ENCODE results near the gene CADPS2.
"Not testable (repeated sequence)": the region's sequence is repeated elsewhere in the genome, so short reads cannot be mapped to it uniquely, and the experiment has no call there.

Gene CADPS2

GRCh38 chr7:122300956-122301833, 585.1 kb downstream of the CADPS2 start:
- no peak for DNase-seq (ENCODE audit: low spot score)
- no peak for FAIRE-seq

GRCh38 chr7:122300211-122300932, 585.9 kb downstream of the CADPS2 start:
- DNase-seq (ENCODE audit: low spot score) (no peak), FAIRE-seq (no peak)

- FAIRE-seq, result no peak
- DNase-seq (ENCODE audit: low spot score), result no peak
Observed at GRCh38 chr7:122299624-122300210, 586.5 kb downstream of the CADPS2 start.

DNA sequence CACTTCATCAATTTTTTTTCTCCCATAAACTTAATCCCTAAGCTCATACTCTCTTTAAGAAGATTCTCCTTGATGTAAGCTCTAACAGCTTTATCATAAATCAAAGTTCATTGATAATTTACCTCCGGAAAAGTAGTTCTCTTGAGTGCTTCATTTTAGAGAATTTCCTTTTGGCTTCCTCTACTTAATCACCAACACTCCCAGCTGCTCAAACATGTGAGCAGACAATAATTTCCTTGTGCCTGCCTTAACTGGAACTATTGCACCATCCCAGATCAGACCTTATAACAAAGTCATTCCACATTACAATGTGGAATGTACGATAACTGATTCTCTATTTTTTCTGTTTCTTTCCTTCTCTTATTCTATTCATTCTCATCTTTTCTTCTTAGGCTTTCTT, 587.6 kb downstream of the CADPS2 start:
- FAIRE-seq, result no peak
- no peak for DNase-seq (ENCODE audit: low spot score)

DNA sequence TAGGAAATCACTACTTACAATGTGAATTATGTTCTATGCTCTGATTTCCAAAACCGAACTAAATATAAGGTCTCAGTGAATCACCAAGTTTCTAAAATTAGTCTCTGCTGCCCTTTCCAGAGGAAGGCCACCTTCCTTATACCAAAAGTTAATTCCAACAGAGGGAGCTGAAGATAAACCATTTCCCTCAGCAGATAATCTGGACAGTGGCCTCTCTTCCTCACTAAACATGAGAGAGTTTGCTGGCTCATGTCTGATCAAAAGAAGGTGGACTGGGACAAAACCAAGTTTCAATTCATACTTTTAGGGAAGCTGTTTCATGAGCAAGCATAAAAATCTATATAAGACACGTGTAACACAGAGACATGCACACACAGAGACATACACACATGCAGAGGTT, 588.1 kb downstream of the CADPS2 start:
- FAIRE-seq (no peak), DNase-seq (ENCODE audit: low spot score) (no peak)

- DNase-seq (ENCODE audit: low spot score) (no peak), FAIRE-seq (no peak)
Observed at GRCh38 chr7:122291189-122291588, 595.1 kb downstream of the CADPS2 start.

DNA sequence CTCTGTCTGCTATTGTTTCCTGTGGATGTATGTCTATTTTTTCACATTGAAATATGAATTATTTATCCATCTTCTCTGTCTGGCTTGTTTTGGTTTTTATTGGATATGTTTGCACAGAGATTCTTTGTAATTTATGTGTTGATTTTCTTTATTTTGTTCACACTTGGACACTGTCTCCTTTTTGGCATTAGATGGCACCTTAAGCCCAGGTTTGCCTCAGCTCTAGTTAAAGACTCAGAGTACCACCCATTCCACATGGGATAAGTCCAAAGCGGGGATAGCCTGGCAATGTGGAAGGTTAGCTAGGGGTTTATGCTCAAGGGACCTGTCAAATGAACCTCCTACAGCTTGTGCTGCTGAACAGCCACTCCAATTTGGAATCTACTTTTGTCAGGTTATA, 595.8 kb downstream of the CADPS2 start:
- DNase-seq (ENCODE audit: low spot score), result no peak
- no peak for FAIRE-seq

DNA sequence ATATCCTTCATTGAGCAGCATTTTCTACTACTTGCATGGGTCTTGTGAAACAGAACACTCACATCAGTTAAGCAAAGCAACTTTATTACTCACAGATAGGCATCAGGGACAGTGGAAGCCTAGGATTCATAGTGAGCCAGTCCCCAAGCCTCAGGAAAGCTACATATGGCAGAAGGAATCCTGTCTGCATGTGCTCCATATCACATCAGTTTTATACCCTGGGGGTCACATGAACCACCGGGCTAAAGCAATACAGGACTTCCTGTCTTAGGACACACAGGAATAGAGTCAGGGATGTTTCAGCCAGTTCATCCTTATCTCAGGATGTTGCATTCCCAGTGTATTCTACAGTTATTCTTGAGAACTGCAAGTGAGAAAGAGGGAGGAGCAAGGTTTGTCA, 596.8 kb downstream of the CADPS2 start:
- FAIRE-seq (no peak), DNase-seq (ENCODE audit: low spot score) (no peak)

DNA sequence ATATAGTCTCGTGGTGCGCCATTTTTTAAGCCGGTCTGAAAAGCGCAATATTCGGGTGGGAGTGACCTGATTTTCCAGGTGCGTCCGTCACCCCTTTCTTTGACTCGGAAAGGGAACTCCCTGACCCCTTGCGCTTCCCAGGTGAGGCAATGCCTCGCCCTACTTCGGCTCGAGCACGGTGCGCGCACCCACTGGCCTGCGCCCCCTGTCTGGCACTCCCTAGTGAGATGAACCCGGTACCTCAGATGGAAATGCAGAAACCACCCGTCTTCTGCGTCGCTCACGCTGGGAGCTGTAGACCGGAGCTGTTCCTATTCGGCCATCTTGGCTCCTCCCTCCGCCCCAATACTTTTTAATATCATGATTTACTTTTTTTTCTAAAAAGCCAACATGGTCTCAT, 601.7 kb downstream of the CADPS2 start:
- not testable (repeated sequence) for FAIRE-seq; DNase-seq (ENCODE audit: low spot score)

DNA sequence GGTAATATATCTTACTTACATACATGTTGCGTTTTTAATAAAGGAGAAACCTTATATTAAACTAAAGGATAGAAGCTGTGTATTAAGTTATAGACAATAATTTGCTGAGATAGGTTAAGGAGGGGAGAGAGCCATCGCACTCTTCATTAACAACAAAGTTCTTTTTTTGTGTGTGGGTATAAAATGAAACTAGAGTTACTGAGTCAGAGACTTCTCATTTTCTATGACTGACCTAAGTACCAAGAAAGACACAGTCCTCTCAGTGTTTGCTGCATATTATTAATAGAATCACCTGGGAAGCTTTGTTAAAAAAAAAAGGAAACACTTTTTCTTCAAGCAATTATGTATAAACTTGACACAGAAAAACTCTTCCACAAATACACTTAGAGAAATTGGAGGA, 613.1 kb downstream of the CADPS2 start:
- FAIRE-seq (no peak), DNase-seq (ENCODE audit: low spot score) (no peak)

DNA sequence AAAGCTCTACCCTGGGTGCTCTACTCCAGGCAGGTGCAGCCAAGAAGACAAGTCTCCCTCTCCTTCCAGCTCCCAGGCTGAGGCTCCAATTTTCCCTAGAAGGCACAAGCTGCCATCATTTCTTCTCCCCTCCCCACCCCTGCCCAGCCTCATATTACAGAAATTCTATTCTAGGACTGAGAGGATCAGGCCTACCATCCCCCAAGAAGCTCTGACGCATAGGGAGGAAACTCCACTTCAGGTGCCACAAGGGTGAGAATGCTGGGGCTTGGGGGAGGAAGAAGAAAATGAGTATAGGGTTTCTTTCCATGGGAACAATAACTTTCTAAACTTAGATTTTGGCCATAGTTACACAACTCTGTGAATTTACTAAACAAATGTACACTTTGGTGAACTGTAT, 617.0 kb downstream of the CADPS2 start:
- FAIRE-seq (no peak), DNase-seq (ENCODE audit: low spot score) (peak; percentile 4)
